SHP77 treated with DMSO at 0.1 percent for 48 hours (cell line): ENCODE results near the gene DDX54.
"Not testable (repeated sequence)": the region's sequence is repeated elsewhere in the genome, so short reads cannot be mapped to it uniquely, and the experiment has no call there.

Experiments
- DNase-seq: peaks from one replicate; lab custom pipeline; 2025; lab: John Stamatoyannopoulos, UW

DDX54 gene

GRCh38 chr12:113142173-113142885 lies 42.9 kb downstream of the DDX54 start:
- no peak for DNase-seq

DNA sequence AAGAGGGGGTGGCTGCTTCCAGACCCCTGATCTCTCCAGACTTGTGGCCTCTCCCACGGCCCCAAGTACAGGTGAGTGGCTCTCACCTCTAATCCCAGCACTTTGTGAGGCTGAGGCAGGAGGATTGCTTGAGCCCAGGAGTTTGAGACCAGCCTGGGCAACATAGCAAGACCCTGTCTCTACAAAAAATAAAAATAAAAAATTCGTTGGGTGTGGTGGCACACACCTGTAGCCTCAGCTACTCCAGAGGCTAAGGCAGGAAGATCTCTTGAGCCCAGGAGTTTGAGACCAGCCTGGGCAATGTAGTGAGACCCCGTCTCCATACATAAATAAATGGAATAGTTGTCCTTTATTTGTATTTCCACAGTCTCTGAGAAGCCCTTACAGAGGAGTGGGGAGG lies 43.6 kb downstream of the DDX54 start:
- DNase-seq: not testable (repeated sequence)

DNA sequence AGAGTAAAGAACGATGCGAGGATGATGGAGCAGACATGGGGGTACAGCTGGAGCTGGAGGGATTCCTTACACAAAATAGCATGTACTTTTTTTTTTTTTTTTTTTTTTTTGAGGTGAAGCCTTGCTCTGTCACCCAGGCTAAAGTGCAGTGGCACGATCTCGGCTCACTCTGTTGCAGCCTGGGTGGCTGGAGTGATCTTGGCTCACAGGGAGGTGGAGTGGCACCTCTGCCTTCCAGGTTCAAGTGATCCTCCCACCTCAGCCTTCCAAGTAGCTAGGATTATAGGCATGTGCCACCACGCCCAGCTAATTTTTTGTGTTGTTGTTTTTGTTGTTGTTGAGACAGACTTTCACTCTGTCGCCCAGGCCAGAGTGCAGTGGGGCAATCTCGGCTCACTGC lies 44.6 kb downstream of the DDX54 start:
- no peak for DNase-seq

- no peak for DNase-seq
Measured at GRCh38 chr12:113138826-113139225, 46.5 kb downstream of the DDX54 start.

DNA sequence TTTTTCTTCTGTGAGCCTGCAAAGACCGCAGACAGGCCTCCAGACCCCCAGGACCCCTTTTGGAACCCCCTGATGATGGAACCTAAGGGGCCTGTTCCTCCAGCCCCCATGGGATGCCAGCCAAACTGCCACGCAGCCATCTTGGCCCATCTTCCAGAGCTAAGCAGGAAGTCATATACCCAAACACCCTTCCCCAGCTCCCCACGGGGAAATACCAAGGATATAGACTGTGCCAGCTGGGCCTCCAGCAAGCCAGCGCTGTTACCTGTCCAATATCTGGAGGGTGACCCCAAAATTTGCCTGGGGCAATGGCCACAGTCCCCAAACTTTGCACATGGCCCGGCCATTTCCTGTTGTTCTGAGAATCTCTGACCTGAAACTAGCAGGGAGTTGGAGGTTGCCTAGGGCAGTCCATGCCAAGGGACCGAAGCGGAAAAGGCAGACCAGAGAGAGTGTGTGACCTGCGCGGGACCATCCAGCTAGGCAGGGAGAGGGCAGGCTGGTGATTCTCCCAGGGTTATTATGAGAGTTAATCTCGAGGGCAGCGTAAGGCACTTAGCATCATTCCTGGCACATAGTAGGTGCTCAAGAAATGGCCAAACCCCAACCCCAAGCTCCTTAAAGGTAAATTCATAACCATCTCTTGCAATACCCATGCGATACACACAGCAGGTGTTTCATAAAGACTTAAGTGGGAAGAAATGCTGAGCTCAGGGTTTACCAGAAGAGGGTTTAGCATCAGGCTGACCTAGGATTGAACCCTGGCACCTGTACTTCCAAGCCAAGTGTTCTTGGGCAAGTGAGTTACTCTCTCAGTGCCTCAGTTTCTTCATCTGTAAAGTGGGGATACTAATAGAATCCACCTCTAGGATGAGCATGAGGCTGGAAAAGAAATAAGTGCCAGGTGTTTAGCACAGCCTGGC lies 47.2 kb downstream of the DDX54 start:
- no peak for DNase-seq

DNA sequence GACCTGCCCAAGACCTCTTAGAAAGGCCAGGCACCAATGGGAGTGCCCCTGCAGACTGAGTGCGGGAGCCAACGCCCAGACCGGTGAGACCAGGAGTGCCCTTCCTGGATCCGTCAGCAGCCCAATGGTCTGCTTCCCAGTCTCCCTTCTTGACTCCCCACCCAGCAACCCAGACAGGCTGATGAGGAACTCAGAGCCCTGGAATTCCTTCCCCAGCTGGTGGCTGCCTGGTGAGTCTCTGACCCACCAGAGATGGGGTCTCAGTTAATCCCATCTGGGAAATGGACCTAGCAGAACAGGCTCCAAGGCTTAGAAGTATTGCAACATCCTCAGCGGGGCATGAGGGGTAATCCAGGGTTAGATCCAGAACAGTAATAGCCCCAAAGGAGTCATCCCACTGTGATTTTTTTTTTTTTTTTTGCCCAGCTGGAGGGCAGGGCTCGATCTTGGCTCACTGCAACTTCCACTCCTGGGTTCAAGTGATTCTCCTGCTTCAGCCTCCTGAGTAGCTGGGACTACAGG lies 48.2 kb downstream of the DDX54 start:
- DNase-seq: no peak

DNA sequence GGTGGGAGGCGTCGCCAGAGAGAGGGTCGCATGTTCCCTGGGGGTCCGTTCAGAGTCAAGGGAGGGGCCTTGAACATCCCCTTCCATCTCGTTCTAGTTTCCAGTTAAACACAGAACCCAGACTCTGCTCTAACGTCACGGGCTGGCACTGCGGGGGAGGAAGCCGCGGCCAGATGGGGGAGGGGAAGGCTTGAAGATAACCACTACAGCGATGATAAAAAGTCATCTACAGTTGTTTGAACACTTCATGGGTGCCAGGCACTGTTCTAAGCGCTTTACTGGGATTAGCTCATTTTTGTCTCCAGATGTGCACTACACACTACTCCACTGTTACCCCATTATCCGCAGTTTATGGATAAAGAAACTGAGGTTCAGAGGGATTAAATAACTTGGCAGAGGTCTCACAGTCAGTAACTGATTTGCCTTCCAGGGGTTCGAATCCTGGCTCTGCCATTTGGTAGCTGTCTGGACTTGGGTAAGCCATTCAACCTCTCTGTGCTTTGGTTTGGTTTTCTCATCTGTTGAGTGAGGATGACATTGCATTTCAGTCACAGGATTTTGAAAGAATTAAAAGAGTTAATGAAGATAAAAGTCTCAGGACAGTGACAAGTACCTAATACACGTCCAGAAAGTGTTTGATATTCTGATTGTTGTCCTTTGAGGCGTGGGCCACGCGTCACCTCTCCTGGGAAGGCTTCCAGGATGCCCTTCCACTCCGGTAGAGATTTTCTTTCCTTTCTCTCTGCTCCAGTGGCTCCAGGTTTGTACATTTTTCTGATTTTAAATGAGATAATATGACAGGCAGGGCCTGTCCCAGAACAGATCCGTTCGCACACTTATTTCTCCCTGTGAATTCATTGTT lies 48.9 kb downstream of the DDX54 start:
- no peak for DNase-seq

GRCh38 chr12:113135178-113136127 lies 49.8 kb downstream of the DDX54 start, which contains the start of gene RASAL1:
Gene RASAL1 (minus strand): TSS chr12:113135761. CDS start chr12:113135462, 299 bp downstream.
- no peak for DNase-seq

DNA sequence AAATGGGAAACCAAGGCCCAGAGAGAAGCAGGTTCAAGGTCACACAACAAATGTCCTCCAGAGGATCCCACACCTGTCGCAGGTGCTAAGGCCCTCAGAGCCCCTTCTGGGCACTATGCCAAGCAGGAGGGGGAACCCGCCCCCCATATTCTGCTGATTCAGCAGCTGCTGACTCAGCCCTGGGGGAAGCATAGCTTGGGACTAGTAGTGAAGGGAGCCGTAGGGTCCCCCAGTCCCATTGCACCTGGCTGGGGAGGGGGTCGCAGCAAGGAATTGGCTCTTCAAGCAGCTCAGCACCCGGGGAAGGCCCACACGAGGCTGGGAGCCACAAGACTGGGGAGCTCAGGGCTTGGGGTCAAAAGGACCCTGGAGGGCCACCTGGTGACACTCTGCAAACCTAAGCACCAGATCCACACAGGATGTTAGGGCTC lies 50.7 kb downstream of the DDX54 start:
- DNase-seq: no peak

DNA sequence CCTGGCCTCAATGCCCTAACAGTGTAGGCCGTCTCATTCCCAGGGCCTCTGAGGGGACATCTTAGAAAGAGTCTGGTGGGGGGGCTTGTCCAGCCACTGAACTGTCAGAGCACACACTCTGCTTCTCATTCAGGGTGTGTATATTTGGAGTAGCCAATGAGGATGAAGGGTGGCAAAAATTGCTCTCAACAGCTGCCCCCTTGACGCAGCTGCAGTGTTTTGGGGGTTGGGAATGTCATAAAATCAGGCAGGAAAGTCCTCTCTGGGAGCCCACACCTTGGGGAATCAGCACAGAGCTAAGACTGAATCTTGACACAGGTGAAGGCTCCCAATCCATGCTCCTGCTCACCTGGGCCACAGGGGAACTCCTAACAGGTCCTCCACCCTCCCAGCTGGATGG lies 51.2 kb downstream of the DDX54 start:
- no peak for DNase-seq

- DNase-seq: no peak
Measured at GRCh38 chr12:113133666-113134065, 51.6 kb downstream of the DDX54 start.

GRCh38 chr12:113133036-113133435 lies 52.2 kb downstream of the DDX54 start:
- DNase-seq: no peak

DNA sequence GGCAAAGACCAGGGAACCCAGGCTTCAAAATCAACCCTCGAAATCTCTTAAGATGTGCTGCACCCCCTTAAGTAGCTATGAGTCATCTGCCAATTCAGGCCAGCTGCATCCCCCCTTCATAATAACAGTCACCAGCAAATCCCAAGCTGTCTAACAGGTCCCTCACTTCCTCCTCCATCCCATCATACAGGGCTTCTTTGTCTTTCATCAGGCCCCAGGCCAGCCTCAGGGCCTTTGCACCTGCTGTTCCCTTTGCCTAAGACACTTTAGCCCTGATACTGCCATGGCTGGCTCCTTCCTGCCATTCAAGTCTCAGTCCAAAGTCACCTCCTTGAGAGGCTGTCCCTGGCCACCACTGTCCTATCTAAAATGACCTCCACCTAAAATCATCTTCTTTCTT lies 53.7 kb downstream of the DDX54 start:
- no peak for DNase-seq

DNA sequence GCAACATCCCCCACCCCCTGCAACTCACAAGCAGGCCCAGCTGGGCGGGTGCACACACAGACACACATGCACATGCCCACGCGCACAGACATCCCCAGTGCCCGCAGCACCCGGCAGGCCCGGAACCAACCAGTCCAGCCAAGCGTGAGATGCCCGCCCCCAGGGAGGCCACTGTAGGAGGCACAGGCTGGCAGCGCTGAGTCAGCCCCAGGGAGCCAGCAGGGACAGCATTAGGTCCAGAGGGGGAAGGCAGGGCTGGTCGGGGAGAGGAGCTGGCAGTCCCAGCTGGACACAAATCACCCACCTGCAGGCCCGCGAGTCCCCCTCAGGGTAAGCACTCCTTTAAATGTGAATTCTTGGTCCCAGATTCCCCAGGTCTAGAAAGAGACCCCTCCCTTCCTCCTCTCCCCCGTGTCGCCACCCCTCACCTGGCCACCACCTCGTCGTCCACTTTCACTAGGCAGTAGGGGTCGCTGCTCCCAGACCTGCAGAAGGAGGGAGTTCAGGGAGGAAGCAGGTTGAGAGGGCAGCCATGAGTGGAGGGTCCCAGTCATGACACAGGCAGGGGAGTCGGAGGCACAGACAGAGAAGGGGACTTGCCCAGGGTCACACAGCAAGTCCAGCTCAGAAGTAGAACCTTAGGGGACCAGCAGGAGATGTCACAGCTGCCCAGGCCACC lies 54.7 kb downstream of the DDX54 start:
- DNase-seq: peak; percentile 36

GRCh38 chr12:113129664-113130456 lies 55.4 kb downstream of the DDX54 start:
- no peak for DNase-seq

GRCh38 chr12:113128802-113129663 lies 56.2 kb downstream of the DDX54 start:
- DNase-seq: no peak

GRCh38 chr12:113127791-113128199 lies 57.5 kb downstream of the DDX54 start:
- DNase-seq: no peak

DNA sequence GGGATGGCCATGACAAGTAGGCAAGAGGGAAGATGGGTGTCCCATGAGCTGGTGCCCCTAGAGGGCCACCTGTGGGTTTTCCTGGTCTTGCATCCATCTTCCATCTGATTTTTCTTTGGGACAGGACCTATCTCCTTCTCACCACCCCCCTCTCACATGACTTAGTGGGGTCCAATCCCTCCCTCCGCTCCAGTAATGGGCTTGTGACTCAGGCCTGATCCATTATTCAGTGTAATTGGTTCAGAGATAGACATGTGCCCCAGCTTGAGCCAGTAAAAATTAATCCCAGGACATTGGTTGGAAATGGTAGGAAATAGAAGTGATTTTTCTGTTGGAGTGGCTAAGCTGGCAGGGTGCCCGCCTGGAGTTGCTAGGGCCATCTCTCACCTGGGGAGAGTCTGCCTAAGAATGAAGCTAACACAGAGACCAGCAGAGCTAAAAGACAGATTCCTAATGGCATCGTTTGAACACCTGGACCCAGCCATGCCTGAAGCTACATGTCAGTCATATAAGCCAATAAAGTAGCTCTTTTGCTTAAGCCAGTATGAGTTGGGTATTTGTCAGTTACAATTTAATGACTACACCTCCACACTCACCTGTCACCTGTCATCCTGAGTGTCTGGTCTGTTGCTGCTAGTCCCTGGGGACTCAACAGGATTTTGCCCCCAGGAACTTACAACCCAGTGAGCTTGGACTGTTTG lies 64.5 kb downstream of the DDX54 start:
- DNase-seq: no peak
